ENCODE data around the gene RIPOR2.
A peak's percentile ranks its signal among the peaks of the same experiment; 100 is the strongest.

The RIPOR2 gene

GRCh38 chr6:24779416-24780016 lies 156.2 kb downstream of the RIPOR2 start:
- TF ChIP-seq CTCF (IDR thresholded peaks at IDR 0.05; ENCODE audit: low read depth, low read length), result no peak
- in situ Hi-C loops (cut with HindIII; ENCODE audit: low sequenced_read_pairs), result no loop called here
- DNase-seq (ENCODE audit: low read depth, low spot score), result no peak
- H3K4me3 ChIP-seq (ENCODE audit: low read depth, low read length), result no peak overlapping the region

GRCh38 chr6:24778878-24779277 lies 156.9 kb downstream of the RIPOR2 start:
- DNase-seq (ENCODE audit: low read depth, low spot score), result no peak
- TF ChIP-seq CTCF (IDR thresholded peaks at IDR 0.05; ENCODE audit: low read depth, low read length), result no peak
- H3K4me3 ChIP-seq (ENCODE audit: low read depth, low read length), result no peak overlapping the region
- in situ Hi-C loops (cut with HindIII; ENCODE audit: low sequenced_read_pairs), result no loop called here

- no peak overlapping the region for H3K4me3 ChIP-seq (ENCODE audit: low read depth, low read length)
- TF ChIP-seq CTCF (IDR thresholded peaks at IDR 0.05; ENCODE audit: low read depth, low read length), result no peak
- no peak for DNase-seq (ENCODE audit: low read depth, low spot score)
- in situ Hi-C loops (cut with HindIII; ENCODE audit: low sequenced_read_pairs), result no loop called here
Observed at GRCh38 chr6:24778121-24778520, 157.6 kb downstream of the RIPOR2 start.

GRCh38 chr6:24777227-24777626 lies 158.5 kb downstream of the RIPOR2 start:
- no peak for DNase-seq (ENCODE audit: low read depth, low spot score)
- TF ChIP-seq CTCF (IDR thresholded peaks at IDR 0.05; ENCODE audit: low read depth, low read length), result no peak
- H3K4me3 ChIP-seq (ENCODE audit: low read depth, low read length), result no peak overlapping the region
- in situ Hi-C loops (cut with HindIII; ENCODE audit: low sequenced_read_pairs), result no loop called here

- peak overlapping the region; percentile 100 for H3K4me3 ChIP-seq (ENCODE audit: low read depth, low read length)
- in situ Hi-C loops (cut with HindIII; ENCODE audit: low sequenced_read_pairs), result no loop called here
- peak; percentile 68 for DNase-seq (ENCODE audit: low read depth, low spot score)
- no peak for TF ChIP-seq CTCF (IDR thresholded peaks at IDR 0.05; ENCODE audit: low read depth, low read length)
Observed at GRCh38 chr6:24775520-24776058, 160.2 kb downstream of the RIPOR2 start.

- in situ Hi-C loops (cut with HindIII; ENCODE audit: low sequenced_read_pairs), result no loop called here
- peak; percentile 94 for DNase-seq (ENCODE audit: low read depth, low spot score)
- H3K4me3 ChIP-seq (ENCODE audit: low read depth, low read length), result peak within 1 kb of the TSS; percentile 100
Observed at GRCh38 chr6:24774696-24775519, 160.9 kb downstream of the RIPOR2 start, which contains the start of gene GMNN. TSS of gene GMNN (plus strand) at chr6:24774937. CDS start at chr6:24777247, 2,310 bp downstream.

More at GRCh38 chr6:24774696-24775519, 160.9 kb downstream of the RIPOR2 start, which contains the start of gene GMNN:
- no peak for TF ChIP-seq CTCF (IDR thresholded peaks at IDR 0.05; ENCODE audit: low read depth, low read length)

All from astrocyte of the spinal cord (primary cell).